Measurements from ENCODE around the gene GRK2. TPM values are rescaled to one million over a fixed set of nuclear protein-coding genes. Genes with fewer than 3 reads are reported as not detected.

The GRK2 gene
- total and polyA plus RNA-seq, 2 of the 13 experiments (the other 11 are each of a cell fraction or from before 2014, with no cell fraction given), result 31.3 to 42.4 TPM

DNA sequence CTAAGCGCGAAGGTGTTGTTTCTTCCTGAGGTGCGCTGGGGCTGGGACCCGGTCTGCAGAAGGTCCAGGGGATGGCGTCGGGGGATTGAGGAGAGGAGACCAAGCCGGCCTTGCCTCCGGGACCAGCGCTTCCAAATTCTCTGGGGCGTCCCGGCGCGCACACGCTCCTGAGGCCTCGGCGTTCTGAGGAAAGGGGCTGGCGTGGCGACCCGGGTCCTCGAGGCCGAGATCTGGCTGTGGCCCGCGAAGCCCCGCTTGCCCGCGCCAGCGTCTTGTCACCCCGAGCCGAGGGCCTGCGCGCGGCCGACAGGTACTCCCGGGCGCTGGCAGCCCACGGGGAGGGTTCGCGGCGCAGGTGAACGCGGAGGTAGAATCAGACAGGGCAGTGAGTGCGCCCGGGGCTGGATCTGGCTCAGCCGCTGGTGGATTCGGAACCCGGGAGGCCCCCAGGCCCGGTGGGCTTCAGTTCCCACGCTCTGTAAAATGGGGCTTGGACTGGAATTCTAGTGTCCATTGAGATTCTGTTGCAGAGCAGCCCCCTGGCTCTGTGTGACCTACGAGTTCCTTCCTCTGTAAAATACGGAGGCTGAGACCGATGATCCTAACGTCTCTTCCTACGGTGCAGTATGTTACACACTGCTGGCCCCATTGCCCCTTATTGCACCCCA is 51.7 kb downstream of the GRK2 start (continued):
- no peak for TF ChIP-seq ZNF101 (CRISPR knock-in tag; IDR thresholded peaks at IDR 0.05; ENCODE audit: borderline replicate concordance, low read depth)
- TF ChIP-seq, protein P1, sequence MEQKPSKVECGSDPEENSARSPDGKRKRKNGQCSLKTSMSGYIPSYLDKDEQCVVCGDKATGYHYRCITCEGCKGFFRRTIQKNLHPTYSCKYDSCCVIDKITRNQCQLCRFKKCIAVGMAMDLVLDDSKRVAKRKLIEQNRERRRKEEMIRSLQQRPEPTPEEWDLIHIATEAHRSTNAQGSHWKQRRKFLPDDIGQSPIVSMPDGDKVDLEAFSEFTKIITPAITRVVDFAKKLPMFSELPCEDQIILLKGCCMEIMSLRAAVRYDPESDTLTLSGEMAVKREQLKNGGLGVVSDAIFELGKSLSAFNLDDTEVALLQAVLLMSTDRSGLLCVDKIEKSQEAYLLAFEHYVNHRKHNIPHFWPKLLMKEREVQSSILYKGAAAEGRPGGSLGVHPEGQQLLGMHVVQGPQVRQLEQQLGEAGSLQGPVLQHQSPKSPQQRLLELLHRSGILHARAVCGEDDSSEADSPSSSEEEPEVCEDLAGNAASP (CRISPR knock-in tag; IDR thresholded peaks at IDR 0.05; ENCODE audit: borderline replicate concordance), result 0 out of 2 replicates have a peak, but pooled peaks have one; percentile 1
- TF ChIP-seq PCBP1 (IDR thresholded peaks at IDR 0.05; ENCODE audit: borderline replicate concordance, low read depth, low read length), result no peak
- TF ChIP-seq MIXL1 (CRISPR knock-in tag; IDR thresholded peaks at IDR 0.05), result no peak
- TF ChIP-seq, protein P2, sequence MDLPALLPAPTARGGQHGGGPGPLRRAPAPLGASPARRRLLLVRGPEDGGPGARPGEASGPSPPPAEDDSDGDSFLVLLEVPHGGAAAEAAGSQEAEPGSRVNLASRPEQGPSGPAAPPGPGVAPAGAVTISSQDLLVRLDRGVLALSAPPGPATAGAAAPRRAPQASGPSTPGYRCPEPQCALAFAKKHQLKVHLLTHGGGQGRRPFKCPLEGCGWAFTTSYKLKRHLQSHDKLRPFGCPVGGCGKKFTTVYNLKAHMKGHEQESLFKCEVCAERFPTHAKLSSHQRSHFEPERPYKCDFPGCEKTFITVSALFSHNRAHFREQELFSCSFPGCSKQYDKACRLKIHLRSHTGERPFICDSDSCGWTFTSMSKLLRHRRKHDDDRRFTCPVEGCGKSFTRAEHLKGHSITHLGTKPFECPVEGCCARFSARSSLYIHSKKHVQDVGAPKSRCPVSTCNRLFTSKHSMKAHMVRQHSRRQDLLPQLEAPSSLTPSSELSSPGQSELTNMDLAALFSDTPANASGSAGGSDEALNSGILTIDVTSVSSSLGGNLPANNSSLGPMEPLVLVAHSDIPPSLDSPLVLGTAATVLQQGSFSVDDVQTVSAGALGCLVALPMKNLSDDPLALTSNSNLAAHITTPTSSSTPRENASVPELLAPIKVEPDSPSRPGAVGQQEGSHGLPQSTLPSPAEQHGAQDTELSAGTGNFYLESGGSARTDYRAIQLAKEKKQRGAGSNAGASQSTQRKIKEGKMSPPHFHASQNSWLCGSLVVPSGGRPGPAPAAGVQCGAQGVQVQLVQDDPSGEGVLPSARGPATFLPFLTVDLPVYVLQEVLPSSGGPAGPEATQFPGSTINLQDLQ (CRISPR knock-in tag; IDR thresholded peaks at IDR 0.05), result no peak
- TF ChIP-seq, protein P3, sequence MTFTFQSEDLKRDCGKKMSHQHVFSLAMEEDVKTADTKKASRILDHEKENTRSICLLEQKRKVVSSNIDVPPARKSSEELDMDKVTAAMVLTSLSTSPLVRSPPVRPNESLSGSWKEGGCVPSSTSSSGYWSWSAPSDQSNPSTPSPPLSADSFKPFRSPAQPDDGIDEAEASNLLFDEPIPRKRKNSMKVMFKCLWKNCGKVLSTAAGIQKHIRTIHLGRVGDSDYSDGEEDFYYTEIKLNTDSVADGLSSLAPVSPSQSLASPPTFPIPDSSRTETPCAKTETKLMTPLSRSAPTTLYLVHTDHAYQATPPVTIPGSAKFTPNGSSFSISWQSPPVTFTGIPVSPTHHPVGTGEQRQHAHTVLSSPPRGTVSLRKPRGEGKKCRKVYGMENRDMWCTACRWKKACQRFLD (CRISPR knock-in tag; IDR thresholded peaks at IDR 0.05; ENCODE audit: borderline replicate concordance), result no peak; the same call in 1 of the 2 replicates
- no peak for TF ChIP-seq EHMT2 (IDR thresholded peaks at IDR 0.05; ENCODE audit: borderline replicate concordance, low read depth, low read length)
- no peak for TF ChIP-seq ZFP36 (IDR thresholded peaks at IDR 0.05; ENCODE audit: borderline replicate concordance, low read depth, low read length, partially characterized antibody)
- TF ChIP-seq, protein P4, sequence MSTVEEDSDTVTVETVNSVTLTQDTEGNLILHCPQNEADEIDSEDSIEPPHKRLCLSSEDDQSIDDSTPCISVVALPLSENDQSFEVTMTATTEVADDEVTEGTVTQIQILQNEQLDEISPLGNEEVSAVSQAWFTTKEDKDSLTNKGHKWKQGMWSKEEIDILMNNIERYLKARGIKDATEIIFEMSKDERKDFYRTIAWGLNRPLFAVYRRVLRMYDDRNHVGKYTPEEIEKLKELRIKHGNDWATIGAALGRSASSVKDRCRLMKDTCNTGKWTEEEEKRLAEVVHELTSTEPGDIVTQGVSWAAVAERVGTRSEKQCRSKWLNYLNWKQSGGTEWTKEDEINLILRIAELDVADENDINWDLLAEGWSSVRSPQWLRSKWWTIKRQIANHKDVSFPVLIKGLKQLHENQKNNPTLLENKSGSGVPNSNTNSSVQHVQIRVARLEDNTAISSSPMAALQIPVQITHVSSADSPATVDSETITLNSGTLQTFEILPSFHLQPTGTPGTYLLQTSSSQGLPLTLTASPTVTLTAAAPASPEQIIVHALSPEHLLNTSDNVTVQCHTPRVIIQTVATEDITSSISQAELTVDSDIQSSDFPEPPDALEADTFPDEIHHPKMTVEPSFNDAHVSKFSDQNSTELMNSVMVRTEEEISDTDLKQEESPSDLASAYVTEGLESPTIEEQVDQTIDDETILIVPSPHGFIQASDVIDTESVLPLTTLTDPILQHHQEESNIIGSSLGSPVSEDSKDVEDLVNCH (CRISPR knock-in tag; IDR thresholded peaks at IDR 0.05), result no peak; the same call in 1 of the 2 replicates
- TF ChIP-seq ZNF547 (CRISPR knock-in tag; IDR thresholded peaks at IDR 0.05), result peak; percentile 64; the same call in 1 of the 2 replicates
- TF ChIP-seq HNRNPL (IDR thresholded peaks at IDR 0.05; ENCODE audit: low read depth, low read length), result no peak
- TF ChIP-seq ZZZ3 (CRISPR knock-in tag; IDR thresholded peaks at IDR 0.05; ENCODE audit: borderline replicate concordance), result 0 out of 2 replicates have a peak, but pooled peaks have one; percentile 57
- TF ChIP-seq ZNF343 (CRISPR knock-in tag; IDR thresholded peaks at IDR 0.05), result no peak
- TF ChIP-seq ZNF644 (CRISPR knock-in tag; IDR thresholded peaks at IDR 0.05; ENCODE audit: low read depth), result no peak
- peak; percentile 16; the same call in 1 of the 2 replicates for TF ChIP-seq ZNF598 (CRISPR knock-in tag; IDR thresholded peaks at IDR 0.05; ENCODE audit: borderline replicate concordance)
- TF ChIP-seq DNMT1 (CRISPR knock-in tag; IDR thresholded peaks at IDR 0.05), result no peak
- TF ChIP-seq HMG20B (CRISPR knock-in tag; conservative IDR thresholded peaks at IDR 0.05), result no peak
- TF ChIP-seq IKZF1 (IDR thresholded peaks at IDR 0.05), result no peak
- no peak for TF ChIP-seq MZF1 (CRISPR knock-in tag; IDR thresholded peaks at IDR 0.05; ENCODE audit: borderline replicate concordance)
- no peak for TF ChIP-seq SMAD9 (CRISPR knock-in tag; IDR thresholded peaks at IDR 0.05)

All from HepG2 (cell line).